ENCODE measurements around the gene EXOC4.
"Not testable (repeated sequence)": the region's sequence is repeated elsewhere in the genome, so short reads cannot be mapped to it uniquely, and the experiment has no call there.

Gene EXOC4

DNA sequence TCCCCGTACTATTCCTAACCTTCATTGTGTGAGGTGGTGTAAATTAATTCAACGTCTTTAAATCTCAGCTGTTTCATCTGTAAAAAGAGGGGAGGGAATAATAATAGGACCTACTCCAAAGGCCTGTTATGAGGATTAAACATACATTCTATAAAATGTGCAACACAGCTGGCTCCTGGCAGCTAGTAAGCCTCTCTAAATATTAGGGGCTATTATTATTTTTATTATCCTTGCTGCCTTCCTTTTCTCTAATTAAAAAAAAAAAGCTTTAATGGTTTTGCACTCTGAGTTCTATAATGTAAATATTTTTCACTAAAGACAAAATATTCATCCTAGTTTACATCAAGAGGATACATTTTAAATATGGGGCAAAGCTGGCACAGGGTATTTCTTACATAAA is 19.5 kb downstream of the EXOC4 start:
- H3K27ac Mint-ChIP-seq: no peak overlapping the region
- H3K9me3 Mint-ChIP-seq: no peaks in the 10 kb centered on the region
- peaks cover 29% of the 10 kb centered on the region for H3K4me1 Mint-ChIP-seq
- no peak overlapping the region for H3K4me3 Mint-ChIP-seq
- peaks cover 3% of the 10 kb centered on the region for H3K27me3 Mint-ChIP-seq (ENCODE audit: low read depth)
- H3K36me3 Mint-ChIP-seq (ENCODE audit: low read depth): peaks cover 31% of the 10 kb centered on the region
- TF ChIP-seq CTCF (IDR thresholded peaks at IDR 0.05; ENCODE audit: unreplicated experiment in 3 of 3): no peak

GRCh38 chr7:133273227-133273626 is 20.3 kb downstream of the EXOC4 start:
- H3K27me3 Mint-ChIP-seq (ENCODE audit: low read depth): peaks cover 3% of the 10 kb centered on the region
- no peak overlapping the region for H3K27ac Mint-ChIP-seq
- H3K4me1 Mint-ChIP-seq: peaks cover 29% of the 10 kb centered on the region
- H3K9me3 Mint-ChIP-seq: peaks cover under 1% of the 10 kb centered on the region
- TF ChIP-seq CTCF (IDR thresholded peaks at IDR 0.05; ENCODE audit: unreplicated experiment in 3 of 3): no peak
- H3K4me3 Mint-ChIP-seq: no peak overlapping the region
- H3K36me3 Mint-ChIP-seq (ENCODE audit: low read depth): peaks cover 37% of the 10 kb centered on the region

DNA sequence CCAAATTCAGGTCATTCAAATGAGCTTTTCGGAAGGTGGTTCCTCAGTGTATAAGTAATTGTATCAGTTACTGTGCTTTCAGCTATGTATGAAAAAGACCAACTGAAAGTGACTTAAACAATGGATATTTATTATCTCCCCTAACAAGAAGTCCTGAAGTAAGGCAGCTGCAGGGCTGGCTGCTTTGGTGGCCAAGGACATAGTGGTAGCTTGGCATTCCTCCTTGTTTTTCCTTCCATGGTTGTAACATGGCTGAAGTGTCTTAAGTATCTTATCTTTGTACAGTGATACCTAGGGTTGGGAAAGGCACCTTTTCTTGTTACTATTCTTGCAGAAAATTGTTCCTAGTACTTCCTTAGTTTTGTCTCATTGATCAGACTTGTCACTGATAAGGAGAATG is 21.4 kb downstream of the EXOC4 start:
- H3K36me3 Mint-ChIP-seq (ENCODE audit: low read depth): peaks cover 42% of the 10 kb centered on the region
- H3K27me3 Mint-ChIP-seq (ENCODE audit: low read depth): peaks cover 7% of the 10 kb centered on the region
- peaks cover 25% of the 10 kb centered on the region for H3K4me1 Mint-ChIP-seq
- H3K9me3 Mint-ChIP-seq: peaks cover 3% of the 10 kb centered on the region
- no peak overlapping the region for H3K4me3 Mint-ChIP-seq
- no peak for TF ChIP-seq CTCF (IDR thresholded peaks at IDR 0.05; ENCODE audit: unreplicated experiment in 3 of 3)
- H3K27ac Mint-ChIP-seq: no peak overlapping the region

DNA sequence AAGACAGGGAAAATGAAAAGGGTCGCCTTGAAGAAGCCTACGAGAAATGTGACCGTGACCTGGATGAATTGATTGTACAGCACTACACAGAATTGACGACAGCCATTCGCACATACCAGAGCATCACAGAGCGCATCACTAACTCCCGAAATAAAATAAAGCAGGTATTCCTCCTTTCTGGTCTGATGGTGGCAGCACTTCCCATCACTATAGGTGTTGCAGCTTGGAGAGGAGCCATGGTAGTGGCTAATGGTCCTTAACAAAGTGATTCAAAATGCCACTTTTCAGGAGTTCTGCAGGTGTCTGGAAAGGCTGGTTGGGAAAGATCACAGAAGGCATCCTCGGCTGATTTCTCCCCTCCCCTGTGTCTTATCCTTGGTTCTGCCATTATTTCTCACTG is 22.1 kb downstream of the EXOC4 start:
- no peak overlapping the region for H3K4me3 Mint-ChIP-seq
- no peak for TF ChIP-seq CTCF (IDR thresholded peaks at IDR 0.05; ENCODE audit: unreplicated experiment in 3 of 3)
- H3K36me3 Mint-ChIP-seq (ENCODE audit: low read depth): peaks cover 45% of the 10 kb centered on the region
- H3K4me1 Mint-ChIP-seq: peaks cover 24% of the 10 kb centered on the region
- no peak overlapping the region for H3K27ac Mint-ChIP-seq
- H3K27me3 Mint-ChIP-seq (ENCODE audit: low read depth): peaks cover 7% of the 10 kb centered on the region
- peaks cover 3% of the 10 kb centered on the region for H3K9me3 Mint-ChIP-seq

DNA sequence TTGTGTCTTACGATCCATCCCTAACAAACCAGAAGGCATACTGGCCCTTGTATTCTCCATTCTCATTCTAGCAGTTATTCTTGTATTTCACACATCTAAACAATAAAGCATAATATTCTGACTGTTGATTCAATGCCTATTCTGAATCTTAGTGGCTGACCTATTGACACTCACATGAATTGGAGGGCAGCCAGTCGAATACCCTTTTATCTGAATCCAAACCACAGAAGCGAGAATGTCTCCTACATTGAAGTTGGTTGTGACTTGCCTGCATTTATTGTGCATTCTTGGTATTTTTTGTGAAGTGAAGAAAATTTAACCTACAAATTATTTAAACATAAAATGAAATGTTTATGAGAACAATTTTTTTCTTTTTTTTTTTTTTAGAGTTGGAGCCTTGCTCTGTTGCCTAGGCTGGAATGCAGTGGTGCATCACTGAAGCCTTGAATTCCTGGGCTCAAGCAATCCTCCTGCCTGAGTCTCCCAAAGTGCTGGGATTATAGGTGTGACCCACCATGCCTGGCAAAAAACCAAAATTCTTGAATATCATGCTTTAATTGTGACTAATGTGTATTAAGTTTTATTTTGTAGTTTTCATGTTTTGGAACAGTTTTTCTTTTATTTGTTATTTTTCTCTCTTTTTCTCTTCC is 22.7 kb downstream of the EXOC4 start:
- H3K36me3 Mint-ChIP-seq (ENCODE audit: low read depth): peaks cover 44% of the 10 kb centered on the region
- H3K4me1 Mint-ChIP-seq: peaks cover 19% of the 10 kb centered on the region
- peaks cover 3% of the 10 kb centered on the region for H3K9me3 Mint-ChIP-seq
- TF ChIP-seq CTCF (IDR thresholded peaks at IDR 0.05; ENCODE audit: unreplicated experiment in 3 of 3): no peak
- H3K4me3 Mint-ChIP-seq: no peak overlapping the region
- H3K27ac Mint-ChIP-seq: no peak overlapping the region
- peaks cover 7% of the 10 kb centered on the region for H3K27me3 Mint-ChIP-seq (ENCODE audit: low read depth)

- not testable (repeated sequence) for H3K4me3 Mint-ChIP-seq; H3K4me1 Mint-ChIP-seq; H3K27me3 Mint-ChIP-seq (ENCODE audit: low read depth); H3K9me3 Mint-ChIP-seq; H3K27ac Mint-ChIP-seq
- peaks cover 62% of the 10 kb centered on the region for H3K36me3 Mint-ChIP-seq (ENCODE audit: low read depth)
Observed at GRCh38 chr7:133278975-133279374, 26.1 kb downstream of the EXOC4 start.

Measured in nephron (organoid).